Measurements from ENCODE around the gene ADIPOR1. TPM values are rescaled to one million over a fixed set of nuclear protein-coding genes. Genes with fewer than 3 reads are reported as not detected.

The ADIPOR1 gene
- polyA plus RNA-seq, 1 of the 3 experiments (the other 2 are of a cell fraction), result 82.2 TPM

- H3K4me1 ChIP-seq (ENCODE audit: control insufficient read depth in 1 of 2, insufficient read depth in 2 of 2, low read depth in 1 of 2, low read length in 1 of 2), result peaks cover 15 to 23% of the 10 kb centered on the region in 2 experiments
- H2AFZ ChIP-seq (ENCODE audit: low read depth), result no peak overlapping the region
- H4K20me1 ChIP-seq (ENCODE audit: insufficient read depth), result peaks cover 49% of the 10 kb centered on the region
- H3K79me2 ChIP-seq (ENCODE audit: insufficient read depth), result peaks cover 80% of the 10 kb centered on the region
- ChIA-PET CTCF (interaction anchor here (1.1 kb wide), 1 partner anchor 520 kb away, joined by 3 read pairs; no protein-coding TSS in a partner anchor), POLR2A (no interaction called here)
- H3K9ac ChIP-seq, result no peak overlapping the region
- H3K27me3 ChIP-seq (ENCODE audit: insufficient read depth), result no peaks in the 10 kb centered on the region
- H3K36me3 ChIP-seq (replicated peaks in 1 of 2; ENCODE audit: control insufficient read depth in 1 of 2, insufficient read depth in 2 of 2, low read length in 1 of 2), result peaks cover 21 to 29% of the 10 kb centered on the region in 2 experiments
- H3K4me3 ChIP-seq (ENCODE audit: low read depth in 2 of 2, low read length in 1 of 2), result no peak overlapping the region
- no peak for DNase-seq
- H3K9me3 ChIP-seq, result no peaks in the 10 kb centered on the region
- no peaks in the 10 kb centered on the region for H3K9me2 ChIP-seq
- no peaks in the 10 kb centered on the region for H3F3A ChIP-seq (replicated peaks; ENCODE audit: insufficient read depth)
- no peak overlapping the region for H3K27ac ChIP-seq (ENCODE audit: low read depth in 2 of 2, low read length in 1 of 2)
- no peak overlapping the region for H3K4me2 ChIP-seq
- TF ChIP-seq TEAD4 (IDR thresholded peaks at IDR 0.05; ENCODE audit: borderline replicate concordance, insufficient read depth) (no peak), ZBTB33 (IDR thresholded peaks at IDR 0.05; ENCODE audit: borderline replicate concordance, low read depth) (no peak), REST (IDR thresholded peaks at IDR 0.05; ENCODE audit: low read depth, low read length) (no peak), EP300 (IDR thresholded peaks at IDR 0.05; ENCODE audit: borderline replicate concordance in 1 of 2, low read depth in 1 of 2, low read length in 1 of 2) (no peak), GABPA (IDR thresholded peaks at IDR 0.05; ENCODE audit: low read depth) (no peak), MXI1 (IDR thresholded peaks at IDR 0.05; ENCODE audit: low read depth, low read length) (no peak), MEF2A (IDR thresholded peaks at IDR 0.05; ENCODE audit: borderline replicate concordance, low read depth) (no peak), MAX (IDR thresholded peaks at IDR 0.05; ENCODE audit: low read depth) (no peak), FOXJ3 (CRISPR knock-in tag; IDR thresholded peaks at IDR 0.05) (no peak), TAF1 (IDR thresholded peaks at IDR 0.05; ENCODE audit: borderline replicate concordance, low read depth, low read length) (no peak), EZH2phosphoT487 (IDR thresholded peaks at IDR 0.05; ENCODE audit: borderline replicate concordance, low read depth) (no peak), TCF12 (IDR thresholded peaks at IDR 0.05) (no peak), RFX5 (IDR thresholded peaks at IDR 0.05; ENCODE audit: low read length) (no peak), FOXM1 (IDR thresholded peaks at IDR 0.05; ENCODE audit: low read depth) (no peak)
These were observed 4.7 kb downstream of the ADIPOR1 start for GRCh38 chr1:202953392-202953791.

All from SK-N-SH (cell line).